GM19239 (cell line): Measurements from ENCODE around the gene AGAP3.

Experiments used
- DNase-seq: peaks from one replicate; pipeline ENCODE4 v3.0.0; 2011; ENCODE audit warnings: low spot score; ENCODE audit not compliant: insufficient read length
- FAIRE-seq: peaks from 2 replicates; lab custom pipeline; 2011; peaks lifted over from hg19 to GRCh38; lab: Jason Lieb, UNC

The AGAP3 gene

GRCh38 chr7:151148319-151149259 is 62.3 kb downstream of the AGAP3 start:
- FAIRE-seq (no peak), DNase-seq (no peak)

- DNase-seq, result no peak
- FAIRE-seq, result no peak
These were observed 64.1 kb downstream of the AGAP3 start for GRCh38 chr7:151150388-151150787.

GRCh38 chr7:151152643-151153513 is 66.6 kb downstream of the AGAP3 start:
- no peak for FAIRE-seq
- no peak for DNase-seq

- FAIRE-seq (no peak), DNase-seq (no peak)
These were observed 71.5 kb downstream of the AGAP3 start for GRCh38 chr7:151157645-151158329.

- no peak for FAIRE-seq
- DNase-seq, result no peak
These were observed 75.5 kb downstream of the AGAP3 start for GRCh38 chr7:151161757-151162156.

GRCh38 chr7:151166629-151167196 is 80.4 kb downstream of the AGAP3 start:
- DNase-seq, result no peak

GRCh38 chr7:151167197-151167961 is 81.1 kb downstream of the AGAP3 start, which contains the start of gene GBX1:
TSS of gene GBX1 (minus strand) at chr7:151167694. CDS start at chr7:151167548, 146 bp downstream.
- DNase-seq, result no peak
- no peak for FAIRE-seq

More at GRCh38 chr7:151166629-151167196, 80.4 kb downstream of the AGAP3 start:
- FAIRE-seq, result no peak

GRCh38 chr7:151168003-151168786 is 81.9 kb downstream of the AGAP3 start:
- FAIRE-seq (no peak), DNase-seq (peak; percentile 63)

- FAIRE-seq (no peak), DNase-seq (no peak)
These were observed 82.5 kb downstream of the AGAP3 start for GRCh38 chr7:151168787-151169162.

- FAIRE-seq (peak; percentile 87), DNase-seq (peak; percentile 95)
These were observed 86.2 kb downstream of the AGAP3 start for GRCh38 chr7:151172273-151173141.

GRCh38 chr7:151173386-151174245 is 87.3 kb downstream of the AGAP3 start:
- no peak for FAIRE-seq
- DNase-seq, result no peak

- DNase-seq (no peak), FAIRE-seq (no peak)
These were observed 88.2 kb downstream of the AGAP3 start for GRCh38 chr7:151174246-151175046.

- no peak for FAIRE-seq
- DNase-seq, result no peak
These were observed 88.9 kb downstream of the AGAP3 start for GRCh38 chr7:151175047-151175792.

GRCh38 chr7:151175793-151176311 is 89.6 kb downstream of the AGAP3 start:
- DNase-seq (no peak), FAIRE-seq (no peak)

- DNase-seq (no peak), FAIRE-seq (no peak)
These were observed 90.1 kb downstream of the AGAP3 start for GRCh38 chr7:151176401-151176800.
